Endometrium (tissue), 2 donors: ENCODE data around the gene NUP133.
A peak's percentile ranks its signal among the peaks of the same experiment; 100 is the strongest.
"Not testable (repeated sequence)": the region's sequence is repeated elsewhere in the genome, so short reads cannot be mapped to it uniquely, and the experiment has no call there.

Experiments used
- FAIRE-seq: peaks from 2 replicates; lab custom pipeline; 2012; peaks lifted over from hg19 to GRCh38; lab: Jason Lieb, UNC
- donor health status: control.
- donor health status: control.

Gene NUP133

DNA sequence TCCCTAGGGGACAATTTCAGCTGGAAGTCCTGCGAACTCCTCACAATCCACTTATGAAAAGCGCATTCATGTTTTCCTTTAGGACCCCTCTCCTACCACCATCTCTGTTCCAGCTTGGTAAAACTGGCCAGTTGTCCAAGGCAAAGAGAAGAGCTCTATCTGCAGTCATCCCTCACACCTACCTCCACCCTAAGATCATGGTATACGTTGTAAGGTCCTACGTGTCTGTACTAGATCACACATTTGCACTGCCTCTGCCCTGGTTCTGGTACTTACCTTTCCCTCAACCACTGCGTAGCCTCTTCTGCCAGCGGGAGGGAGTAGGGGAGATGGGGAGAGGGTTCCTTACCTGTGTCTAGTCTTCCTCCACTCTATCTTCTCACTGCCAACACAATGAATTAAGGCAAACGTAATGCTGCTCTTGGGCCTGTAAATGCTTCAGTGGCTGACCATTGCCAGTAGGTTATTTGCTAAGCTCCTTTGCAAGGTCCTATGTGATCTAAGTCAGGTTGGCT is 739 bp upstream of the NUP133 start:
- FAIRE-seq, result no peak

DNA sequence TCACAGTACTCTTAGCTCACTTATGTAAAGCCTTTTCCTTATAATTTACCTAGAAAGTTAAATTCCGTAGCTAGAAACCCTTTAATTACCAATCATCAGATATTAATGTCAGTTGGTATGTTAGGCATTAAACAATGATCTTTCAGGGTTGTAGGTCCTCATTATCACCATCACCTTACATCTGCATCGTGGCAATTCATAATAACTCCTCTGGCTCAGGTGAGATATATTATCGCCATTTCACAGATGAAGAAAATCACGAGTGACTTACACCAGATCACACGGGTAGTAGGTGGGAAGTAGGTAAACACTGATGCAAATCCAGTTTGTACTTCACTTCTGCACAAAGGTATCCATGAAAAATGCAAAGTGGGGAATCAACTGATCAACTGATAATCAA is 639 bp downstream of the NUP133 start:
- no peak for FAIRE-seq

DNA sequence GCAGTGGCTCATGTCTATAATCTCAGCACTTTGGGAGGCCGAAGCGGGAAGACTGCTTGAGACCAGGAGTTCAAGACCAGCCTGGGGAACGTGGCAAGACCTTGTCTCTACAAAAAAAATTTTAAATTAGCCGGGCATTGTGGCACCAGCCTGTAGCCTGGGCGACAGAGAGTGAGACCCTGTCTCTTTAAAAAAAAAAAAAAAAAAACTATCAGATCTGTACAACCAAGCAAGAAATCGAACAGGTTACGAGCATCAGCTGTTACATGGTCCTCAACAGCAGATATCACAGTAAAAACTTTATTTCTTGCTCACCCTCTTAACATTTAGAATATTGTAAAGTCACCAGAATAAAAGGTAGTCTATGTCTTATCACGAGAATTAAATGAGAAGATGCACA is 1.5 kb downstream of the NUP133 start:
- no peak for FAIRE-seq

DNA sequence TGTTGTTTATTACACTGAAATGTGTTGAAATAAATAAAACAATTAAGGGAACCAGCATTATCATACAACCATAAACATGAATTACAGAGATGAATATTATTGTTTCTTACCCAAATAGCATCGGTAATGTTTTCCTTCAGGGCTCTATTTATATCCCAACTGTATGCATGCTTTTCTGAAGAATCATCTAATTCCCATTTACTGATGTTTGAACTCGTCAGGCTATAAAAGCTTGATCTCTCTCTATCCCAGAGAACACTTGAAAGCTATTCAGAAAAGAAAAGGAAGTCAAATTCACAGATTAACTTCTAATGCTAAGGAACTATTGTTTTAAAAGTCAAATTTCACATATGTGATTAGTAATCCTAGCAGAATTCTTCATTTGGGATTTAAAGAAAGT is 12.4 kb downstream of the NUP133 start:
- no peak for FAIRE-seq

DNA sequence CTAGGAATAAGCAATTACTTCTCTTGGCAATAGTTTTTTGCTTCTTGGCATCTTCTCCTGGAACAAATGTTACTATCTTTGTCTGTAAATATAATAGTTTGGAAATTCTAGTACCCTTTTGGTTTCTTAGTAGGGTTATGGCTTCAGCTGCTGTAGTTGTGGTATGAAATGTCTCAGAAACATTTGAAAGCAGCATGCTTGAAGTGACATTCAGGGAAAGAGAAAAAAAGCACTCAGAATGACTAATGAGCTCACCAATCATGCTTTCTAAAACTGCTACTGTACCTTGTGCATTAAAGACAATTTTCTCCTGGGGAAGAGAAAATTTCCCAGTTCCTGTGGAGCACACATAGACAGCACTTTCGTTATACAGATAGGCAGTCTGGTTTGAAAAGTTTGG is 21.0 kb downstream of the NUP133 start:
- no peak for FAIRE-seq

DNA sequence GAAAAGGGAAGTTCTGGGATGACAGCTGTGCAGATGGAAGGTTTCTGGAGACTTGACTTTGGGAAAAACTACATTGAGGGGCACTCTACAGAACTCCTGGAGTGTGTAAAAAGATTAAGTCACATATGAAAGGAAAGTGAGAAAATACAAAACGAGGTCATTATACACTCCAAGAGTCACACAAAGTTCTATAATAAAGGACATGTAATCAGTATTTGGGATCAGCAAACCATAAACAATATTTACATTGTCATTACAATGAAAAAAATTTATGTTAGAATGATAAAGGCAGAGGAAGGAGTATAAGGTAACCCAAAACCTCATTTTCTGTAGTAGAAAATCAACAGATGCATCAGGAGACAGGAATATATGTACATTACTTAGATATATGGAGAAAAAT is 22.8 kb downstream of the NUP133 start:
- FAIRE-seq, result no peak

DNA sequence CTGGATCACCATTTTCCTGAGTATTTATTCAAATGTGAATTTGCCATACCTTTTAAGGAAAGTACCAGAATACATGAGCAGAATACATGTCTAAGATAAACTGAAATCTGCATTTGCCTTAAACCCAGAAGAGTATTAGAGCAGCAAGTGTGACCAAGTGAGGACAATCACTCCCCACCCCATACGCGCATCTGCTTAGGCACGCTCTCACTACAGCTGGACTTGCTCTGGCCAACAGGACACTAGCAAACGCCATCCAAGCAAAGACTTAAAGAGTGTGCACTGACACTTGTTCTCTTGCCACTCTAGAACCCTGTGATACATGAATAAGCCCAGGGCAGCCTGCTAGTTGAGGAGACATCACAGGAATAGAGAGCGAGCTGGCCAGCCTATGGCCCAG is 25.6 kb downstream of the NUP133 start:
- FAIRE-seq, result no peak

DNA sequence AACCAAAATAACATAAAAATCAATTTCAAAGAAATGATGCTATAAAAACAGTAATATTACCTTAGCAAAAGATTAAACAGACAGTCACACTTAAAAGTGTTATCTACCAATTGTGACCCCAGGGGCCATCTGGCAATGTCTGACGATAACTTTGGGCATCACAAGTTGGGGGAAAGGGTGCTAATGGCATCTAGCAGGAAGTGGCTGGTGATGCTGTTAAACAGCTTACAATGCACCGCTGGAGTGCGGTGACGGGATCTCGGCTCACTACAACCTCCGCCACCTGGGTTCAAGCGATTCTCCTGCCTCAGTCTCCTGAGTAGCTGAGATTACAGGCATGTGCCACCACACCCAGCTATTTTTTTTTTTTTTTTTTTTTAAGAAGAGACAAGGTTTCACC is 27.6 kb downstream of the NUP133 start:
- no peak for FAIRE-seq

DNA sequence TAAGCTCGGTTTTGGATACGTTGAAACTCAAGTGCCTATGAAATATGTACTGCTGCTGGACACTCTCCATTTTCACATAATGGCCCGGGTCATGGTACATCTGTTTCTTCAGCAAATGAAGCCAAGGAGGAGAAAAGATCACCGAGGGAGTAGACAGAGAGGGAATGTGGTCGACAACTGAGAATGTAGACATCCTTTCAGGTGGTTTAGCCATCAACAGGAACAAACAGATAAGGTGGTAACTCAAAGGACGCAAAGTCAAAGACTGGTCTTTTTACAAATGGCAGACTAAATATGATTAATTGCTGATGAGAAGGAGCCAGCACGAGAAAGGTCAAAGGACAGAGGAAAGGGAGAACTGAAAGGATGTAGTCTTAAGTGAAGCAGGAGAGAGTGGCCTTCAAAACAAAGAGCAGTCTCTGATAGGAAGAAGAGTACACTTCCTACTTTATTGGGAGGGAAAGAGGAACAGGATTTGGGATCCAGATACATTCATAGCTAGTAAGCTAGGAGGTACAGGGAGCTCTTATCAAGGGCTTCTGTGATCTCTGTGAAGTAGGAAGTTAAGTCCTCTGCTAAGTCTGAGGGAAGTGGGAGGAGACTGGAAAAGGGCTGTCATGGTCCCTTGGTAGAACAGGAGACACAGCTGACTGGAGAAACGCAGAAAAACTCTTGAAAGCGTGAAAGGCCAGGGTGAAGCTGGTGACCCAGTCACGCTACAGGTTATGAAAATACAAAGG is 28.3 kb downstream of the NUP133 start:
- no peak for FAIRE-seq

DNA sequence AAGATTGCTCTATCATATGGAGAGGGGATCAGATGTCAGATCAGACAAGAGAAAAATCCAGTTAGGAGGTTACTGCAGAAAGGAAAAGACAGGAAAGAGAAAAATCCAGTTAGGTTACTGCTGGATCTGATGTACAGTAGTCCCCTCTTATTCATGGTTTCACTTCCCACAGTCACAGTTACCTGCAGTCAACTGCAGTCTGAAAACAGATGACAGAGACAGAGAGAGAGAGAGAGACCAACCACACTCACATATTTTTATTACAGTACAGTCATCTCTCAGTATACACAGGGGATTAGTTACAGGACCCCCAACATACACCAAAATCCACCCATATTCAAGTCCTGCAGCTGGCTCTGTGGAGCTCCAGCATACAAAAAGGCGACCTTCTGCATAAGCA is 29.3 kb downstream of the NUP133 start:
- FAIRE-seq, result no peak

DNA sequence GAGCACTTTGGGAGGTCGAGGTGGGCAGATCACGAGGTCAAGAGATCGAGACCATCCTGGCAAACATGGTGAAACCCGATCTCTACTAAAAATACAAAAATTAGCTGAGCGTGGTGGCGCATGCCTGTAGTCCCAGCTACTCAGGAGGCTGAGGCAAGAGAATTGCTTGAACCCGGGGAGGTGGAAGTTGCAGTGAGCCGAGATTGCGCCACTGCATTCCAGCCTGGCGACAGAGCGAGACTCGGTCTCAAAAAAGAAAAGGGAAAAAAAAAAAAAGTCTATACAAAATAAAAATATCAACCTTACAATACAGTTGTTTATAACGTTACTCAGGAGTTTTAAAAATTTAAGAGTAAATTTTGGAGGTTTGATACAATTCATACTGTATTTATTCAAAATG is 32.3 kb downstream of the NUP133 start:
- FAIRE-seq, result not testable (repeated sequence)

DNA sequence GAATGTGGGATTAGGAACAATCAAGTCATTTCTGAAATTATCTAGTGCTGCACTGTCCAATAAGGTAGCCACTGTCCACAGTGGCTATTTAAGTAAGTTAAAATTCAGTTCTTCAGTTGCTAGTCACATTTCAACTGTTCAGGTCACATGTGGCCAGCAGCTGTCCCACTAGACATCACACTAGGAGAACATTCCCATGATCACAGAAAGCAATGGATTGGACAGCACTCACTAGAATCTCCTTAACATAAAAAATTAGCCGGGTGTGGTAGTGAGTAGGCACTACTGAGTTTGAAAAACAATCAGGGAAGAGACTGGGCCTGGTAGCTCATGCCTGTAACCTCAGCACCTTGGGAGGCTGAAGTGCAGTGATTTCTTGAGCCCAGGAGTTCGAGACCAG is 33.6 kb downstream of the NUP133 start:
- FAIRE-seq, result no peak

DNA sequence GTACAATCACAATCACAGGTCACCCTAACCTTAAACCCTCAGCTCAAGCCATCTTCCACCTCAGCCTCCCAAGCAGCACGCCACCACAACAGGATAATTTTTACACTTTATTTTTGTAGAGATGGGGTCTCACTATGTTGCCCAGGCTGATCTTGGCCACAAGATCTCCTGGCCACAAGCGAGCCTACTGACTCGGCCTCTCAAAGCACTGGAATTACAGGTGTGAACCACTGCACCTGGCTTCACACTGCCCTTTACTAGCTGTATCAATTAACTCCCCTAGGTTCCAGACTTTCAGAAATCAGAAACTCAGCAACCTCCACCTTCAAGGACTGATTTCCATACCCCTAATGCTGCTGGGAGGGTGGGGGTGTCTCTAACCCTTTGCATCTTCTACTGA is 37.0 kb downstream of the NUP133 start:
- no peak for FAIRE-seq

DNA sequence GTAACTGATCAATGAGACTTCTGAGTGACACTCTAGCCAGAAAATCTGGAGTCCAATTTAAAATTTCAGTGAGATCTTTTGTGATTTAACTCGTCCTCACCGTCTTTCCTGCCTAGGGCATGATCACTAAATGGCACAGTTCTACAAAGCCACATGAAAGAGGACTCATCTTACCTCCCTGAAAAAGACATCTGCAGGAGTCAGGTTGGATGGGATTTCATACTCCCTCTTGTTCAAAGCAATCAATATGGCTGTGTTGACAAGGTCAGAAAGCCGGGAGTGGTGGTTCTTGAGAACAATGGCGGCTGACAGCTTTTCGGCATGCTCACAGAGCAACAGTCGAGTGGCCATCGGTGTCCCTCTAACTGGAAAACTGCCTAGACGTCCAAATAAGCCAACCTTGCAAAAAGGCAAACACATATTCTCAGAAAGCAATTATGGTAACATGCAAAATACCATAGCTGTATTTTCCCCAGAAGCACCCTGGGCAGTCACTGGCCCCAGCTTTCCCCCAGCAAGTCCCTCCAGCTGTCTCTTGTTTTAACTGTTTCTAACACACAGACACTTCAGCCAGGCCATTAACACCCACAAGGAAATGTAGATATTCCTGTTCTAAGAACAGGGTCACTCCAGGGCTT is 37.6 kb downstream of the NUP133 start:
- FAIRE-seq, result no peak

DNA sequence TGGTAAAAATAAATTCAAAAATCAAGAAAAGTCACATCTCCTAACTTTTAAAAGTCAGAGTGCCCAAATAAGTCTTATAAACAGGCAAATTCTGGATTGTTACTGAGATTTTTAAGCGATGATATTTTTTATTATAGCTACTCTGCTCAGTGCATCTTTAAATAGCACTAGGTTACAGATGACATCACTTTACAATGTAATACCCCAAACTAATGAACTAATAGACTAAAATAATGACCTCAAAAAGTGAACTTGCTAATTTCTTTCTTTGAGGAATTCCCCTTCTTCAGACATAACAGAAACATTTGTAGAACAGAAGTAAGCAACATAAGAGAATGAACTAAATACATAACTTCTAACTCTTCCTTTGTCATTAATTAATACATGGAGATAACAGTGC is 41.3 kb downstream of the NUP133 start:
- no peak for FAIRE-seq

DNA sequence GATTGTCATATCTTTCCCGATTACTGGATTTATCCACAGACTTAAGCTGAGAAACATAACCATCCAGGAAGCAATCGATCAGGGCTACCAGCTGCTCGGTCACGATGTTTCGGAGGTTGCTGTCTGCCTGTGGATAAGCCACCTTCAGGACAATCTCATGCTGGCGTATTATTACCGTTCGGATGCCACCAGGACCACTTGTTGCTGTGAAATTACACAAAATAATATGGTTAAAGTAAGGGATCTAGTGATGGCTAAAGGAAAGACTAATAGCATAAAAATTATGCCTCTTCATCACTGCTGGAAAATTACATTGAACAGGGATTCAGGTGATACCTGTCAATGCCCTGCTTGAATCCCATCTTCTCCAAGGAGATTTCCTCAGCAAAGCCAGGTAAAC is 43.5 kb downstream of the NUP133 start:
- FAIRE-seq, result no peak

DNA sequence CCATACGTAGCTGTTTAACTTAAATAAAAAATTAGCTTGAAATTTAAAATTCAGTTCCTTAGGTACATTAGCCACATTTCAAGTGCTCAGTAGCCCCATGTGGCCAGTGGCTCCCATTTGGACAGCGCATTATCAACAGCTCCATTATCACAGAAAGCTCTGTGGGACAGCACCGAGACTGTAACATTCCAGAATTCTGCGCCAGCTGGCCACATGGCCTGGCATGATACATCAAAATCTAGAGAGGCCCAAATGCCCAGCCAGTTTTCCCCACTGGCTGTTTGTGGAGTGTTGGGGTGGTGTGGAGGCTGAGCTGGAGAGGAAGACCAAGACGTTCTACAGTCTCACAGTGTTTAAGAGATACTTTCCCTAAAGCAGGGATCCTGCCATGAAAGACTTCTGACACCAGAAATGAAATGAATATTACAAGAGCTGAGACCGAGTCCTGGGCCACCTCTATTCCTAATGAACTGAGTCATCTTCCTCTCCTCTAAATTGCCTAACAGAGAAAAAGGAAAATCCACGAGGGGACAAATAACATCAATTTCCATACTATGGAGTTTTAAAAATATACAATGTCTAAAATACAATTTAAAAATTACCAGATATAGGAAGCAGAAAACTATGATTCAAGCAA is 47.0 kb downstream of the NUP133 start:
- FAIRE-seq, result no peak

DNA sequence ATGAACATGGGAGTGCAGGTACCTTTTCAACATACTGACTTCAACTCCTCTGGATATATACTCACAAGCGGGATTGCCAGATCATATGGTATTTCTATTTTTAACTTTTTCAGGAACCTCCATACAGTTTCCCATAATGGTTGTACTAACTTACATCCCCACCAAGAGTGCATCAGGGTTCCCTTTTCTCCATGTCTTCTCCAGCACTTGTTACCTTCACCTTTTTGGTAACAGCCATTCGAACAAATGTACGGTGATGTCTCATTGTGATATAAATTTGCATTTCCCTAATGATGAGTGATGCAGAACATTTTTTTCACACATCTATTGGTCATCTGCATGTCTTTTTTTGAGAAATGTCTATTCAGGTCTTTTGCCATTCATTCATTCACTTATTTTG is 48.3 kb downstream of the NUP133 start:
- no peak for FAIRE-seq

DNA sequence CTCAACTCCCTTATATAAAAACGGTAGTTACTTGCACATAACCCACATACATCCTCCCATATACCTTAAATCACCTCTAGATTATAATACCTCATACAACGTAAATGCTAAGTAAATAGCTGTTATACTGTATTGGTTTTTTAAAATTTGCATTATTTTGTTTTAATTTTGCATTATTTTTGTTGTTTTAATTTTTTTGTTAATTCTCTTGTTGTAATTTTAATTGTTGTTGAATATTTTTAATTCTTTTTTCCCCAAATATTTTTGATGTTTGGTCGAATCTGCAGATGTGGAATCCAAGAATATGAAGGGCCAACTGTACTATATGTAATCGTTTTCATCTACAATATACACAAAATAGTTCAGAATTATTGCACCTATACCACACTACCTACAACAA is 50.7 kb downstream of the NUP133 start:
- FAIRE-seq, result peak; percentile 80

DNA sequence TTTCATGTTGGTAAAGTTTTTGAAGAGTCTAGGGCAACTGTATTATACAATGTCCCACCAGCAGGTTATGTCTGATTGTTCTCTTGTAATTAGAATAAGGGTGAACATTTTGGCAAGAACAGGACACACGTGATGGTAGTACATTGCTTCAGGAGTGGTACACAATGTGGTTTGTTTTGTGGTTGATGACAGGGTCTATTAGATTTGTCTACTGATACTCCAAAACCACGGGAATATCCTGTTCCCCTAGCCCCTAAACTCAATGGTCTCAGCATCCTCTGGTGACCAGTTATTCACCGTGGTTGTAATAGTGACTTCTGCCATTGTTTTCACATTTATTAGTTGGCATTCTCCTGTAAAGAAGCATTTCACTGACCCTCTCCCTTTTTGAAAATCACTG is 52.1 kb downstream of the NUP133 start:
- FAIRE-seq, result no peak

DNA sequence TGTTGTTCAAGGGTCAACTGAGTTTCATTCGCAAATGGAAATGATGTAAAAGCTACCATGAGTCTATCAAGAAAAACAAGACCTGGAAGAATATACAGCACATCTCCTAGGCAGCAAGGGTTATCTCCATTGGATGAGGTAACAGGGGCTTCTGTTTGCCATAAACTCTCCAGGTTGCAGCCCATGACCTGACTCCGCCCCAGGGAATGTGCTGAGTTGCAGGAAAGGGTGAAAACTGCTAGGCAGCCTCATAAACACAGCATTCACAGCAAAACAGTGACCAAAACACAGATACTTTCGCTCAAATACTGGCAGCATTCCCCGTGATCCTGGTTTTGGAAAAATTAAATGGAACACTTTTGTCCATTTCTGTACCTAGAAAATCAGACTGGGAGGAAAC is 54.1 kb downstream of the NUP133 start:
- FAIRE-seq, result no peak

DNA sequence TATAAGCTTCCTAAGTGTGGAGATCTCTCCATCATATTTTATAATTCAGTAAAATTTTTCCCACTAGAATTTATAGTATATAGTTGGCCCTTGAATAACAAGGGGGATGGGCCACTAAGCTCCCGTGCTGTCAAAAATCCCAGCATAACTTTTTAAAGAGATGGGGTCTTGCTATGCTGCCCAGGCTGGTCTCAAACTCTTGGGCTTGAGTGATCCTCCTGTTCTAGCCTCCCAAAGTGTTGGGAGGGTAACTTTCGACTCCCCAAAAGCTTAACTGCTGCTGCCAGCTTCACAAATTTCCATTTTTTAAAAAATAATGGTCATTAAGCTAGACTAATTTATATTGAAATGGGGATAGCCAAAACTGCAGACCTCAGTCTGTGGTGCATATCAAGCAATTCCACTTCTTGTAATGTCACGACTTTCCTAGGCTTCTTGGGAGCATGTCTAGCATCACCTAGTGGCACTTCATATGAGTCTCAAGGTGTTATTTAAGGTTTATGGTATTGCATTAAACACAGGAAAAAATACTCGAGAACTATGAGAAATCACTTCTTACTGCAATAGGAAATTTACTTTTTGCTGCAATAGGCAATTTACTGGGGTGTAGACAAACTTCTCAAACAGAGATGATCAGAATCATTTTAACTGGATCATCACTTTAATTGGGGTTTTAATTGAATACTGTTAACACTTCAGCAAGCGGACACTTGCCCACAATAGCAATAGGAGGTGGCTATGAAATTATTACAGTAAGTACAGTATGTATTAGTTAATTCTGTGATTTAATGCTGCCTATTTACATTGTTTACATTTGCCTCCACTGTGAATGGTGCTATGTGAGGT is 55.0 kb downstream of the NUP133 start:
- FAIRE-seq, result no peak

DNA sequence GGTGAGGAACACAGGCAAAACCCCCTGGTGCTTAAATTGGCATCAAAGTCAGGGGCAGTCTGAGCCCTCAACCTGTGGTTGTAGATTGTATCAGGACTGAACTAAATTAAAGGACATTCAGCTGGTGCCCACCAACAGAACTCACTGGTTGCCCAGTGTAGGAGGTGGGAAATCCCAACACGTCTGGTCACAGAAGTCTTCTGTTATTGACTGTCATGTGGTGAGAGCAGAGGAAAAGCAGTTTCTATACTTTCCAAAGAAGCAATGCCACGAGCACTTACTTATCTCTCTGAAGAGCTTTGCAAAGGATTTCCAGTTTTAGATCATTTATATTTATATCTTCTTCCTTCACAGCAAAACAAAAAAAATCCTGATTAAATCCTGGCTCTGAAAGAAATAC is 59.3 kb downstream of the NUP133 start:
- FAIRE-seq, result no peak
